Measurements from ENCODE around the gene MRAS.

The MRAS gene

DNA sequence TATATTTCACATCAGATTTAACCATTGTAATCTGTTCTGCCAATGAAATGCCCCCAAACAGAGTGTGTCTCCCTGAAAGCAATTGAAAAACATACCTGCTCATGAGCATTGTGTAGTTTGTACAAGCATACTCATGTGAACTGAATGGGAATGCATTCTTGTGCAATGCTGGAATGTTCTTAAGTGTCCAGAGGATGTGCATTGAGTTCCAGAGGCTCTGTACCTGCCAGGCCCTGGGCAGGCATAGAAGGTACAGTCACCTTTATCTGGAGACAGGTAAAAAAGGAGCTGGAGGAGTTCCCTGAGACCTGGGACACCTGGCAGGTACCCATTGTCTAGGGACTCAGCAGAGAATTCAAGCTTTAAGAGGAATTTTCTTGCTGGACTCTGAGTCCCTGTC lies 2.8 kb downstream of the MRAS start:
- H3K4me1 ChIP-seq (ENCODE audit: control insufficient read depth, insufficient read depth, low read length): no peaks in the 10 kb centered on the region
- POLR2A ChIA-PET: no interaction called here
- no peaks in the 10 kb centered on the region for H3K9me3 ChIP-seq (ENCODE audit: control insufficient read depth, insufficient read depth, low read depth, low read length)
- no peak overlapping the region for H3K4me3 ChIP-seq (ENCODE audit: low read depth, low read length)
- peaks cover 0 to 2% of the 10 kb centered on the region in 2 experiments; a peak in 1 of 3 replicates for H3K36me3 ChIP-seq (ENCODE audit: control insufficient read depth in 2 of 2, insufficient read depth in 1 of 2, low read length in 2 of 2)
- CTCF ChIA-PET: interaction anchor here (1.0 to 1.8 kb wide), 3 partner anchors 13 to 78 kb away, joined by 5 to 7 read pairs (median 6); no protein-coding TSS in a partner anchor
- TF ChIP-seq ZNF791 (tag by site-specific recombination; IDR thresholded peaks at IDR 0.05) (no peak), GLIS1 (tag by site-specific recombination; IDR thresholded peaks at IDR 0.05) (no peak), ZNF10 (tag by site-specific recombination; IDR thresholded peaks at IDR 0.05) (no peak), TRIM28 (IDR thresholded peaks at IDR 0.05; ENCODE audit: borderline replicate concordance, low read length) (no peak)
- no peak overlapping the region for H3K27ac ChIP-seq (ENCODE audit: extremely low read depth, low read depth, low read length)

DNA sequence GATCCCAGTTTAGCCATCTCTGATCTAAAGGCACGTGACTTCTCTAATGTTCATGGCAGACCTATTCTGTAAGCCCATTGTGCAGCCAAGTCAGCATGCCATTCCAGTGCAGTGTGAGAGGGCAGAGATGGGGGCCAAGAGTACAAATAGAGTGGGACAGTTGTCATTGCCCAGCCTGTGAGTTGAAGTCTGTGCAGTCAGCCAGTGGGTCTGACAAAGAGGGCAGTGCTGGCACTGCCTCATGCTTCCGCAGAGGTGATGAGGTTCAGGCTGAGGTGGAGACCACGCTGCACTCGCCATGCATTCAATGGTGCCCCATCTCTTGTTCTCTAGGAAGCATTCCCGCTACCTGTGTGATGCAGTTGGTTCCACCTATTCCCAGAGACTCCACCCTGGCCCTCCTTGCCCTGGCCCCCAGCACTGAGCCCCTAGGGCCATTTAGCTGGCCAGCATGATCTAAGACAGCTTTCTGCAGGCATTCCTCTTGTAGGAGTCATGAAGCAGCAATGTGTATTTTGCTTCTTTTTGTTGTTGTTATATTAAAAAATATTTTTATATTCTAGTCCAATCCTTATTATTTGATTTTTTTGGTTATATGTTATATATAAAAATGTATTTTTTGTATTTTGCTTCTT lies 3.7 kb downstream of the MRAS start:
- H3K4me1 ChIP-seq (ENCODE audit: control insufficient read depth, insufficient read depth, low read length): no peaks in the 10 kb centered on the region
- ChIA-PET CTCF (interaction anchor here (1.0 to 1.8 kb wide), 4 partner anchors 12 to 77 kb away, joined by 3 to 7 read pairs (median 6); no protein-coding TSS in a partner anchor), POLR2A (no interaction called here)
- H3K4me3 ChIP-seq (ENCODE audit: low read depth, low read length): no peak overlapping the region
- TF ChIP-seq, protein P1, sequence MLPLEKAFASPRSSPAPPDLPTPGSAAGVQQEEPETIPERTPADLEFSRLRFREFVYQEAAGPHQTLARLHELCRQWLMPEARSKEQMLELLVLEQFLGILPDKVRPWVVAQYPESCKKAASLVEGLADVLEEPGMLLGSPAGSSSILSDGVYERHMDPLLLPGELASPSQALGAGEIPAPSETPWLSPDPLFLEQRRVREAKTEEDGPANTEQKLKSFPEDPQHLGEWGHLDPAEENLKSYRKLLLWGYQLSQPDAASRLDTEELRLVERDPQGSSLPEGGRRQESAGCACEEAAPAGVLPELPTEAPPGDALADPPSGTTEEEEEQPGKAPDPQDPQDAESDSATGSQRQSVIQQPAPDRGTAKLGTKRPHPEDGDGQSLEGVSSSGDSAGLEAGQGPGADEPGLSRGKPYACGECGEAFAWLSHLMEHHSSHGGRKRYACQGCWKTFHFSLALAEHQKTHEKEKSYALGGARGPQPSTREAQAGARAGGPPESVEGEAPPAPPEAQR (tag by site-specific recombination; IDR thresholded peaks at IDR 0.05): no peak
- TF ChIP-seq KLF10 (tag by site-specific recombination; IDR thresholded peaks at IDR 0.05) (no peak), ZNF571 (tag by site-specific recombination; IDR thresholded peaks at IDR 0.05) (no peak), GLI4 (tag by site-specific recombination; IDR thresholded peaks at IDR 0.05) (no peak), HOXD13 (CRISPR knock-in tag; IDR thresholded peaks at IDR 0.05; ENCODE audit: borderline replicate concordance) (no peak), ZNF341 (tag by site-specific recombination; IDR thresholded peaks at IDR 0.05; ENCODE audit: low read depth) (no peak), ZNF654 (tag by site-specific recombination; IDR thresholded peaks at IDR 0.05; ENCODE audit: low read depth) (no peak), ZNF837 (tag by site-specific recombination; IDR thresholded peaks at IDR 0.05) (no peak), GLIS2 (tag by site-specific recombination; IDR thresholded peaks at IDR 0.05) (no peak), ZNF174 (tag by site-specific recombination; IDR thresholded peaks at IDR 0.05) (no peak), ZNF335 (tag by site-specific recombination; conservative IDR thresholded peaks at IDR 0.05) (no peak), ZNF701 (tag by site-specific recombination; IDR thresholded peaks at IDR 0.05) (no peak), KLF16 (tag by site-specific recombination; IDR thresholded peaks at IDR 0.05) (no peak)
- TF ChIP-seq, protein P2, sequence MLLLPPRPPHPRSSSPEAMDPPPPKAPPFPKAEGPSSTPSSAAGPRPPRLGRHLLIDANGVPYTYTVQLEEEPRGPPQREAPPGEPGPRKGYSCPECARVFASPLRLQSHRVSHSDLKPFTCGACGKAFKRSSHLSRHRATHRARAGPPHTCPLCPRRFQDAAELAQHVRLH (tag by site-specific recombination; IDR thresholded peaks at IDR 0.05): no peak
- TF ChIP-seq, protein P3, sequence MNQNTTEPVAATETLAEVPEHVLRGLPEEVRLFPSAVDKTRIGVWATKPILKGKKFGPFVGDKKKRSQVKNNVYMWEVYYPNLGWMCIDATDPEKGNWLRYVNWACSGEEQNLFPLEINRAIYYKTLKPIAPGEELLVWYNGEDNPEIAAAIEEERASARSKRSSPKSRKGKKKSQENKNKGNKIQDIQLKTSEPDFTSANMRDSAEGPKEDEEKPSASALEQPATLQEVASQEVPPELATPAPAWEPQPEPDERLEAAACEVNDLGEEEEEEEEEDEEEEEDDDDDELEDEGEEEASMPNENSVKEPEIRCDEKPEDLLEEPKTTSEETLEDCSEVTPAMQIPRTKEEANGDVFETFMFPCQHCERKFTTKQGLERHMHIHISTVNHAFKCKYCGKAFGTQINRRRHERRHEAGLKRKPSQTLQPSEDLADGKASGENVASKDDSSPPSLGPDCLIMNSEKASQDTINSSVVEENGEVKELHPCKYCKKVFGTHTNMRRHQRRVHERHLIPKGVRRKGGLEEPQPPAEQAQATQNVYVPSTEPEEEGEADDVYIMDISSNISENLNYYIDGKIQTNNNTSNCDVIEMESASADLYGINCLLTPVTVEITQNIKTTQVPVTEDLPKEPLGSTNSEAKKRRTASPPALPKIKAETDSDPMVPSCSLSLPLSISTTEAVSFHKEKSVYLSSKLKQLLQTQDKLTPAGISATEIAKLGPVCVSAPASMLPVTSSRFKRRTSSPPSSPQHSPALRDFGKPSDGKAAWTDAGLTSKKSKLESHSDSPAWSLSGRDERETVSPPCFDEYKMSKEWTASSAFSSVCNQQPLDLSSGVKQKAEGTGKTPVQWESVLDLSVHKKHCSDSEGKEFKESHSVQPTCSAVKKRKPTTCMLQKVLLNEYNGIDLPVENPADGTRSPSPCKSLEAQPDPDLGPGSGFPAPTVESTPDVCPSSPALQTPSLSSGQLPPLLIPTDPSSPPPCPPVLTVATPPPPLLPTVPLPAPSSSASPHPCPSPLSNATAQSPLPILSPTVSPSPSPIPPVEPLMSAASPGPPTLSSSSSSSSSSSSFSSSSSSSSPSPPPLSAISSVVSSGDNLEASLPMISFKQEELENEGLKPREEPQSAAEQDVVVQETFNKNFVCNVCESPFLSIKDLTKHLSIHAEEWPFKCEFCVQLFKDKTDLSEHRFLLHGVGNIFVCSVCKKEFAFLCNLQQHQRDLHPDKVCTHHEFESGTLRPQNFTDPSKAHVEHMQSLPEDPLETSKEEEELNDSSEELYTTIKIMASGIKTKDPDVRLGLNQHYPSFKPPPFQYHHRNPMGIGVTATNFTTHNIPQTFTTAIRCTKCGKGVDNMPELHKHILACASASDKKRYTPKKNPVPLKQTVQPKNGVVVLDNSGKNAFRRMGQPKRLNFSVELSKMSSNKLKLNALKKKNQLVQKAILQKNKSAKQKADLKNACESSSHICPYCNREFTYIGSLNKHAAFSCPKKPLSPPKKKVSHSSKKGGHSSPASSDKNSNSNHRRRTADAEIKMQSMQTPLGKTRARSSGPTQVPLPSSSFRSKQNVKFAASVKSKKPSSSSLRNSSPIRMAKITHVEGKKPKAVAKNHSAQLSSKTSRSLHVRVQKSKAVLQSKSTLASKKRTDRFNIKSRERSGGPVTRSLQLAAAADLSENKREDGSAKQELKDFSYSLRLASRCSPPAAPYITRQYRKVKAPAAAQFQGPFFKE (tag by site-specific recombination; IDR thresholded peaks at IDR 0.05; ENCODE audit: borderline replicate concordance): no peak
- peaks cover 0 to 2% of the 10 kb centered on the region in 2 experiments; a peak in 1 of 3 replicates for H3K36me3 ChIP-seq (ENCODE audit: control insufficient read depth in 2 of 2, insufficient read depth in 1 of 2, low read length in 2 of 2)
- no peaks in the 10 kb centered on the region for H3K9me3 ChIP-seq (ENCODE audit: control insufficient read depth, insufficient read depth, low read depth, low read length)
- no peak overlapping the region for H3K27ac ChIP-seq (ENCODE audit: extremely low read depth, low read depth, low read length)

Data from HEK293 (cell line).